HL-60 (cell line): ENCODE data around the gene EXOSC9.

ENCODE experiments used
- DNase-seq, 2 experiments: peaks; one replicate each; pipeline ENCODE4 v3.0.0-alpha.2; 2010 to 2020; ENCODE audit warnings: low read depth in 1 of 2, low spot score in 1 of 2
- H3K27ac ChIP-seq: fragments of 250-450 bp; sonication (Bioruptor Pico); replicated peaks from 2 replicates; pipeline ENCODE4 v1.5.1; 2020; ENCODE audit warnings: mild to moderate bottlenecking, moderate library complexity
- H3K27me3 ChIP-seq: fragments of 250-450 bp; sonication (Bioruptor Pico); 2 replicates; pipeline ENCODE4 v1.5.1; 2021; ENCODE audit warnings: mild to moderate bottlenecking, moderate library complexity; ENCODE audit not compliant: insufficient read depth, poor library complexity, severe bottlenecking
- H3K4me3 ChIP-seq: replicated peaks from 2 replicates; pipeline ENCODE4 v1.5.1; 2011; ENCODE audit warnings: mild to moderate bottlenecking, control low read depth, low read length; ENCODE audit not compliant: insufficient read depth
- CTCF ChIP-seq: IDR thresholded peaks from one replicate; pipeline ENCODE4 v1.5.1; 2011; ENCODE audit warnings: low read length, control low read depth, inconsistent platforms; ENCODE audit not compliant: insufficient read depth
- GABPA ChIP-seq: IDR thresholded peaks from 2 replicates; pipeline ENCODE4 v1.6.1; 2012; ENCODE audit warnings: low read depth
- POLR2AphosphoS5 ChIP-seq: IDR thresholded peaks from 2 replicates; pipeline ENCODE4 v1.6.1; 2012; ENCODE audit warnings: low read depth
- SPI1 ChIP-seq: IDR thresholded peaks from 2 replicates; pipeline ENCODE4 v1.6.1; 2012; ENCODE audit warnings: low read depth, mild to moderate bottlenecking, borderline replicate concordance
- TF ChIP-seq, protein P1 (sequence below): IDR thresholded peaks from 2 replicates; pipeline ENCODE4 v1.6.1; 2012; ENCODE audit warnings: low read depth; ENCODE audit not compliant: insufficient replicate concordance

The EXOSC9 gene

DNA sequence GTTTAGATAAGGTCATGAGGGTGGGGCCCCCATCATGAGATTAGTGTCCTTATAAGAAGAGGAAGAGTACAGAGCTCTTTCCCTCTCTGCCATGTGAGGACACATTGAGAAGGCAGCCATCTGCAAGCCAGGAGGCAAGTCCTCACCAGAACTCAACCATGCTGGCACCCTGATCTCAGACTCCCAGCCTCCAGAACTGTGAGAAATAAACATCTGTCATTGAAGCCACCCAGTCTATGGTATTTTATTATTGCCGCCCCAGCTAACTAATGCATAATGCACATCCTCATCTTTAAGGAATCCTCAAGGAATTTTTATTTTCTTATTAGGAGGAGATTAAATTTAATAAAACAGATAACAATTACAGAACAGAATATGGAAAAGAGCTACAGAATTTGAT, 16.7 kb upstream of the EXOSC9 start:
- no peak for DNase-seq
- H3K4me3 ChIP-seq = no peak overlapping the region
- H3K27ac ChIP-seq = no peak overlapping the region
- no peaks in the 10 kb centered on the region for H3K27me3 ChIP-seq
- TF ChIP-seq SPI1 (no peak), POLR2AphosphoS5 (no peak)

GRCh38 chr4:121784975-121785374, 16.1 kb upstream of the EXOSC9 start:
- Histone ChIP-seq H3K4me3 (no peak overlapping the region), H3K27me3 (no peaks in the 10 kb centered on the region), H3K27ac (no peak overlapping the region)
- no peak for DNase-seq
- no peak for TF ChIP-seq GABPA
- TF ChIP-seq, protein P1, sequence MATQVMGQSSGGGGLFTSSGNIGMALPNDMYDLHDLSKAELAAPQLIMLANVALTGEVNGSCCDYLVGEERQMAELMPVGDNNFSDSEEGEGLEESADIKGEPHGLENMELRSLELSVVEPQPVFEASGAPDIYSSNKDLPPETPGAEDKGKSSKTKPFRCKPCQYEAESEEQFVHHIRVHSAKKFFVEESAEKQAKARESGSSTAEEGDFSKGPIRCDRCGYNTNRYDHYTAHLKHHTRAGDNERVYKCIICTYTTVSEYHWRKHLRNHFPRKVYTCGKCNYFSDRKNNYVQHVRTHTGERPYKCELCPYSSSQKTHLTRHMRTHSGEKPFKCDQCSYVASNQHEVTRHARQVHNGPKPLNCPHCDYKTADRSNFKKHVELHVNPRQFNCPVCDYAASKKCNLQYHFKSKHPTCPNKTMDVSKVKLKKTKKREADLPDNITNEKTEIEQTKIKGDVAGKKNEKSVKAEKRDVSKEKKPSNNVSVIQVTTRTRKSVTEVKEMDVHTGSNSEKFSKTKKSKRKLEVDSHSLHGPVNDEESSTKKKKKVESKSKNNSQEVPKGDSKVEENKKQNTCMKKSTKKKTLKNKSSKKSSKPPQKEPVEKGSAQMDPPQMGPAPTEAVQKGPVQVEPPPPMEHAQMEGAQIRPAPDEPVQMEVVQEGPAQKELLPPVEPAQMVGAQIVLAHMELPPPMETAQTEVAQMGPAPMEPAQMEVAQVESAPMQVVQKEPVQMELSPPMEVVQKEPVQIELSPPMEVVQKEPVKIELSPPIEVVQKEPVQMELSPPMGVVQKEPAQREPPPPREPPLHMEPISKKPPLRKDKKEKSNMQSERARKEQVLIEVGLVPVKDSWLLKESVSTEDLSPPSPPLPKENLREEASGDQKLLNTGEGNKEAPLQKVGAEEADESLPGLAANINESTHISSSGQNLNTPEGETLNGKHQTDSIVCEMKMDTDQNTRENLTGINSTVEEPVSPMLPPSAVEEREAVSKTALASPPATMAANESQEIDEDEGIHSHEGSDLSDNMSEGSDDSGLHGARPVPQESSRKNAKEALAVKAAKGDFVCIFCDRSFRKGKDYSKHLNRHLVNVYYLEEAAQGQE = no peak
- no peak for TF ChIP-seq SPI1
- no peak for TF ChIP-seq CTCF
- TF ChIP-seq POLR2AphosphoS5 = no peak

GRCh38 chr4:121785479-121785878, 15.6 kb upstream of the EXOSC9 start:
- H3K4me3 ChIP-seq = no peak overlapping the region
- TF ChIP-seq CTCF = no peak
- TF ChIP-seq SPI1 = no peak
- TF ChIP-seq, protein P1 = no peak
- no peak for TF ChIP-seq GABPA
- TF ChIP-seq POLR2AphosphoS5 = no peak
- H3K27ac ChIP-seq = no peak overlapping the region
- DNase-seq = no peak
- no peaks in the 10 kb centered on the region for H3K27me3 ChIP-seq

DNA sequence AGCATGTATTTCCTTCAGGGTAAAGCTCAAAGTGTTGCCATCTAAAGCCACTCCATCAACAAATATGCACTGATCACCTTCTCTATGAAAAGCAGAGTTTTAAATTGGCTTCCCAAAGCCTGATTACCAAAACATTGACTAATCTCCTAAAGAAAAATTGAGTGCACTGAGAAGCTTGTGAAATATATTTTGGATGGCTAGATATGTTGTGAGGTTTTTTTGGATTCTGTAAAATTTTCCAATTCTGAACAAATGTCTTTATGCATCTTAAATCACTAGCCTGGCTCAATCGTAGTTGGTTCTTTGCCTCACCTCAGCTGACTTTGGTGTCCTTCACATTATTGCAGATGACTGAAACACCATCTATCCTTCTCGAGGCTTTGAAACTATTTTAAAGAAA, 14.9 kb upstream of the EXOSC9 start:
- no peak overlapping the region for H3K27ac ChIP-seq
- no peak for DNase-seq
- no peak for TF ChIP-seq SPI1
- TF ChIP-seq CTCF = no peak
- TF ChIP-seq, protein P1 = no peak
- no peak for TF ChIP-seq GABPA
- TF ChIP-seq POLR2AphosphoS5 = no peak
- peaks cover under 1% of the 10 kb centered on the region for H3K27me3 ChIP-seq
- no peak overlapping the region for H3K4me3 ChIP-seq
